HG02678 (cell line): ENCODE data around the gene TRUB2.
"Not testable (repeated sequence)": the region's sequence is repeated elsewhere in the genome, so short reads cannot be mapped to it uniquely, and the experiment has no call there.

Experiments used
- ATAC-seq: cut with Tn5 transposase; IDR thresholded peaks from one replicate; pipeline ENCODE4 v1.9.1; 2021; ENCODE audit warnings: mild to moderate bottlenecking, moderate library complexity; ENCODE audit not compliant: unreplicated experiment

TRUB2 gene

DNA sequence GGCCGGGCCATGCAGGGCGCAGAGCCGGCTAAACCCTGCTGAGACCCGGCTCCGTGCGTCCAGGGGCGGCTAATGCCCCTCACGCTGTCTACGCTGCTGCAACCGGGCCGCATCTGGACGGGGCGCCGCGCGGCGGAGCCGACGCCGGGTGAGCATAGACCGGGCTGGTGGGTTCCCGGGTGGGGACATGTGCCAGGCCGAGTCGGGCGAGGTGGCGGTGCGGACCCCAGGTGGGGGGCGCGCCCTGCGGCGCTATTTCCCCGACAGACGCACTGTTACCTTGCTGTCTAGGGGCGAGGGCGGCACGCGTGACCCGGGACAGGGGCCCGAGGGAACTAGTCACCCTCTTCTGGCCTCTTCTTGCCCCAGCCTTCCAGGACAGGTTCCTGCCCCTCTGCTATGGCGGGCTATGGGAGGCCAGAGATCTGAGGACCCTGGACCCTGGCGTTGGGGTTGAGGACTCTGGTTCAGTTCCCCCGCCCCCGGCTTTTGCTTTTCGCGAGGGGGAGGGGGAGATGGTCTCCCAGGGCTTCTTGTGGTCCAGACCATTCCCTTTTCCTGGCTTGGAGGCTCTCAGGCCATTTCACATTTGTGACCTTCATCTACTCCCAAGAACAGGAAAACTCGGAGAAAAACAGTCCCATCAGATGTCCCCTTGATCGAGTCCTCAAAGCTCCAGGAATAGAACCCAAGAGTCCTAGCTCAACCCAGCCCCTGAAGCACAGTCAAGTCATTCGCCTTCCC, 18.6 kb upstream of the TRUB2 start:
- ATAC-seq = no peak

DNA sequence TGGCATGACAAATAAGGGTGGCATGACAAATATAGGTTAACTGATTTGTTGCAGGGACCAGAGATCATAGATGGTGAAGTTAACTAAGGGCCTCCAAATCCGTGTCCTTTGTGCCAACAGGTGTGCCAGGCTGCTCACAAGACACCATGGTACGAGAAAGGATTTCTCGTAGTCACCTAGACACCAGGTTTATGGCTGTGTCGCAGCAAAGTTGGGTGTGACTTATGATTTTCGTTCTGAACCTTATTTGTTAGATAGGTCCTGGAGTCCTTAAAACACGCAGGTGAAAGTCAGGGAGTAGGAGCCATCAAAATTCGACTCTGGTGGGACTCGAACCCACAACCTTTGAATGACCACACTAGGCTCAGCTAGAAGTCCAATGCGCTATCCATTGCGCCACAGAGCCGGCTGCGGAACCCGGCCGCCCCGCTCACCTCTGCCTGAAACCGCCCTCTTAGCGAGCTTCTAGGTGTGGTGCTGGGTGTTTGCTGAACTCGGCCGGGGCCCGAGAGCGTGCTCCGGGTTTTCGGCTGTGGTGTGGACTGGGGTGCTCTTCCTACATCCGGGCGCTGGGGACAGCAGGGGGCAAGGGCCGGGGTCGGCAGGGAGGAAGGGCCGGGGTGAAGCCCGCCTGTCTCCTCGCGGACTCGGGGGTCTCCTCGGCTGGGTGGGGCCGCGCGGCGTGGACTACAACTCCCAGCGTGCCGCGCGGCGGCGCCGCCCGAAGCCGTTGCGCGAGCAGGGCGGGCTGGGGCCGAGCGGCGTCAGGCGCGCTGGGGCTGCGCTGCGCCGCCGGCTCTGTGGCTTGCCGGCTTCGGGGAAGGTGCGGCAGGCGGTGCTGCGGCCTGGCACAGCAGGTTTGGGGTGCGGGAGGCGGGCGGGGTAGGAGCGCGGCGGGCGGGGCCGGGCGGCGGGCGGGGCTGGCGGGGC, 17.8 kb upstream of the TRUB2 start, which contains the start of gene SLC27A4:
Gene SLC27A4, plus strand, starts transcription at position 767 of the 930 bp plus-strand sequence. CDS start 2,606 bp downstream, outside the sequence.
- ATAC-seq = peak; percentile 83

DNA sequence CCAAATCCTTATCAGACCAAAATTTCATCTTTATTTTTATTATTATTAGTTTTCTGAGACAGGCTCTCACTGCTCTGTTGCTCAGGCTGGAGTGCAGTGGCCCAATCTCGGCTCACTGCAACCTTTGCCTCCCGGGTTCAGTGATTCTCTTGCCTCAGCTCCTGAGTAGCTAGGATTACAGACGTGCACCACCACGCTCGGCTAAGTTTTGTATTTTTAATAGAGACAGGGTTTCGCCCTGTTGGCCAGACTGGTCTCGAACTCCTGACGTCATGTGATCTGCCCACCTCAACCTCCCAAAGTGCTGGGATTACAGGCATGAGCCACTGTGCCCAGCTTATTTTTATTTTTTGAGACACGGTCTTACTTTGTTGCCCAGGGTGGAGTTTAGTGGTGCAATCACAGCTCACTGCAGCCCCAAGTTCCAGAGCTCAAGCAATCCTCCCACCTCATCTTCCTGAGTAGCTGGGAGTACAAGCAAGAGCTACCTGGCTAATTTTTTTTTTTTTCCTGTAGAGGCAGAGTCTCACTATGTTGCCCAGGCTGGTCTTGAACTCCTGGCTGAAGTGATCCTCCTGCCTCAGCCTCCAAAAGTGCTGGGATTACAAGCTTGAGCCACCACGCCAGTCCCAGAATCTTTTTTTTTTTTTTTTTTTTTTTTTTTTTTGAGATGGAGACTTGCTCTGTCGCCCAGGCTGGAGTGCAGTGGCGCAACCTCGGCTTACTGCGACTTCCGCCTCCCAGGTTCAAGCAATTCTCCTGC, 16.8 kb upstream of the TRUB2 start:
- ATAC-seq = not testable (repeated sequence)

DNA sequence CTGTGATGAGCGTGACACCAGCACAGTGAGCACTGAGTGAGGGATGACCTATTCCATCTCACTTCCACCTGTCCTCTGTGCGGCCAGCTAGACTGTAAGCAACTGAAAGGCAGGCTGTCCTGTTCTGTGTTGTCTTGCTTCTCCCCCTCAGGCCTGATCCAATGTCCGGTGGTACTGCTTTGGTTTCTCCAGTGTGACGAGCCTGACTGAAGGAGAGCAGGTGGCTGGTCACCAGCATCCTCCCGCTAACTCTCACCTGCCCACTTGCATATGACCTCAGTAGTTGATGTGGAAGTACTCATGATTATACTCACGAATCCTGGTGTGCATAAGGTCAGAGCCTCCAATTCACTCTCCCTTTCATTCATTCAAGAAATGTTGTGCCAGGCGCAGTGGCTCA, 15.7 kb upstream of the TRUB2 start:
- ATAC-seq = no peak

DNA sequence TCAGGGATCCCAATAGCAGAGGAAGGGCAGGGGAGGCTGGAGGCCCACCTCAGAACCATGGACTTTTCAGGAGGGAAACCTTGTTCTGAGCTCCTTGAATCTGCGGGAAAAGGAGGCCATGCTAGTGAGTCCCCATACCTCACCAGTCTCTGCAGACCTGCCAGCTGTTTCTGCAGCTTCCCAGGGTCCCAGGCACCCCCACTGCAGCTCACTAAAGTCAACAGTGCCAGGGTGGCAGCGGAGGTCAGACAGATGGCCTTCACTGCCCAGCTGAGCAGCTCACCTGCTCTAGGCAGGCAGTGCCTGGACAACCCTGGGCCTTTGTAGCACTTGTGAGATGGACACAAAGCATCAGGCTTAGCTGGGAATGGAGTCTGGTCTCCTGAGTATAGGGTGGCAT, 13.7 kb upstream of the TRUB2 start:
- no peak for ATAC-seq

DNA sequence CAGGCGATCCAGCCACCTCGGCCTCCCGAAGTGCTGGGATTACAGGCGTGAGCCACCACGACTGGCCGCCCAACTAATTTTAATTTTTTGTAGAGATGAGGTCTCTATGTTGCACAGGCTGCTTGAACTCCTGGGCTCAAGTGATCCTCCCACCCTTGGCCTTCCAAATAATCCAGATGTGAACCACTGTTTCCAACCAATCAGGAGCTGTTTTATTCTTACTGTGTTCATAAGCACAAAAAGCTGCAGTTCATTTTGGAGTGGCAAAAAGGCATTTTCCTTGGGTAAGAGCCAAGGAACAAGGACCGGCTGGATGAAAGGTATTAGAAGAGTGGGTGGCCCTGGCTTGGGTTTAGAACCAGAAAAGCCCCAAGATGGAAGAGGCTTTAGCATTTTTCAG, 12.9 kb upstream of the TRUB2 start:
- ATAC-seq = no peak

DNA sequence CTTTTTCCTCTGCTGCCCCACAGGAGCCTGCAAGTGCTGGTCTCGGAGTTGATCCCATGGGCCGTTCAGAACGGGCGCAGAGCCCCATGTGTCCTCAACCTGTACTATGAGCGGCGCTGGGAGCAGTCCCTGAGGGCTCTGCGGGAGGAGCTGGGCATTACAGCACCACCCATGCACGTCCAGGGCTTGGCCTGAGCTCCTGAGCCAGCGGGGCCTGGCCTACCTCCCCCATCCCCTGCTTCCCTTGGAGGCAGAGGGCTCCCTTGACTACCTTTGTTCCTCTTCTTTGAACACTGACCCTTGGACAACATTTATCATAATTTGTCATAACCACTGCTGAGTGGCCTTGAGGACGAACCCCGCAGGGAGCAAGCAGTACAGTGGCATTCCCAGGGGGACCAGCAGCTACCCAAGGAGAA, 11.2 kb upstream of the TRUB2 start:
- no peak for ATAC-seq

DNA sequence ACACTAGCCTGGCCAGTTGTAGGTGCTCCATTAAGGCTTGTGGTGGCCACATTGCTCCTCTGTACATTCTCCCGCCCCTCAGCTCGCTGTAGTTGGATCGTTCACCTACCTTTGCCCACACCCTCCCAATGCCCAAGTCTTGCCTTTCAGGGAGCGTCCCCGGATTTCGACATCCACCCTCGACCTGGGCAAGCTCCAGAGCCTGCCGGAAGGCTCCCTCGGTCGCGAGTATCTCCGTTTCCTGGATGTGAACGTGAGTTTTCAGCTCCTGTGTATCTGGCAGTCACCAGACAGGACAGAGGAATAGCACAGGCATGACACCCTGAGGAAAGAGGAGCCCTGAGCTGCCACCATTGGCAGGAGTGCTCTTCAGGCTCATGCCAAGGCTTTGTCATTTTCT, 3.4 kb upstream of the TRUB2 start:
- ATAC-seq = no peak

DNA sequence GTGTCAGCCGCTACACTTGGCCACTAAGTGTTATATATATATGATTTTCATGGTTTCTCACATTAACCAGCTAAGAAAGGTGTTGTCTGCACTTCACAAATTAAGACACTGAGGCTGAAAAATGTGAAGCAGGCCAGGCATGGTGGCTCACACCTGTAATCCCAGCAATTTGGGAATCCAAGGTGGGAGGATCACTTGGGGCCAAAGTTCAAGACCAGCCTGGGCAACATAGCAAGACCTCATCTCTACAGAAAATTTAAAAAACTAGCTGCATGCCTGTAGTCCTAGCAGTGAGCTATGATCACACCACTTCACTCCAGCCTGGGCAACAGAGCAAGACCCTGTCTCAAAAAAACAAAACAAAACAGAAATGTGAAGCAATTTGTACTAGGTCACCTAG, 2.2 kb upstream of the TRUB2 start:
- no peak for ATAC-seq

DNA sequence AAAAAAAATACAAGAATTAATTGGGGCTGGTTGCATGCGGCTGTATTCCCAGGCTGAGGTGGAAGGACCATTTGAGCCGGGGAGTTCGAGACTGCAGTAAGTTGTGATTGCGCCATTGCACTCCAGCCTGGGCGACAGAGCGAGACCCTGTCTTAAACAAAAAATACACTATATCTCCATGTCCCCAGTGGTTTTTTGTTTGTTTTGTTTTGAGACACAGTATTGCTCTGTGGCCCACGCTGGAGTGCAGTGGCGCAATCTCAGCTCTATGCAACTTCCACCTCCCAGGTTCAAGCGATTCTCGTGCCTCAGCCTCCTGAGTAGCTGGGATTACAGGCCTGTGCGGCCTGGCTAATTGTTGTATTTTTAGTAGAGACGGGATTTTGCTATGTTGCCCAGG, 1.5 kb upstream of the TRUB2 start:
- ATAC-seq = no peak

DNA sequence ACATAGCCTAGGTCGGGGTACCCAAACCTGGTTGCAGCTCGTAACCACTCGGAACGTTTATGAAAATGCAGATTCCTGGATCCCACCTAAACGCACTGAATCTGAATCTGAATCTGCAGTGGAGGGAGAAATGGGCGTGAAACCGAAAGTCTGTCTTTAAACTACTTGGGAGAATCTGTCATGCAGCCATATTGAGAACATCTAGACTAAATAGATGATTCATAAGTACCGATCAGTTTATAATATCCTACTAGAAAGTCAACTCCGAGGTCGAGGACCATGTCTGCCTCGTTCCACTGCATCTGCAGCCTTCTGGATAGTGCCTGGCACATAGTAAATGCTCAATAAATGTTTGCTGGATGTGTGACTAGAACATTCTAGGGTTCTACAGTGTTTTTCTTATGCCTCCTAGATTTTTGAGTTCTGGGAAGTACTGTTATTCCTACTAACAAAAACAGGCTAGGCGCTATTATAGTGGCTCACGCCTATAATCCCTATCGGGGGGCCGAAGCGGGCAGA, 1.0 kb upstream of the TRUB2 start:
- ATAC-seq = no peak

DNA sequence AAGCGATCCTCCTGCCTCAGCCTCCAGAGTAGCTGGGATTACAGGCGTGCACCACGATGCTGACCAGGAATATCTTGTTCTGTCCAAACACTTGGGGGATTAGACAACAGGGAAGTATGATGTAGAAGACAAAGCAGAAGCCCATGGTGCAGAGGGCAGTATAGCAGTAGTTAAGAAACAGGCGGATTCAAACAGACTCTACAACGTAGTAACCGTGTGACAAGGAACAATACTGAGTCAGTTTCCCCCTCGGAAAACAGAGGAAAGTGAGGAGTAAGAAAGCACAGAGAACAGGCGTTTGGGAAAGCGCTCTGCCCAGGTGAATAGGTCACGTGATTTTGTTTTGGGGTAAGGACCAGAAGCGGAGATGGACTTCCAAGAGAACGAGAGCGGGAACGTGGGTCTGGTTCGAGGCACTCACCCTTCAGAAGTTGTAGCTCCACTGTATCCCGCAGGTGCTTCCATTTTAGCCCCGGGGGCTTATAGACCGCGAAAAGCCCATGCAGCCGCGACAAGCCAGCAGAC, 306 bp downstream of the TRUB2 start:
- ATAC-seq = peak; percentile 10

DNA sequence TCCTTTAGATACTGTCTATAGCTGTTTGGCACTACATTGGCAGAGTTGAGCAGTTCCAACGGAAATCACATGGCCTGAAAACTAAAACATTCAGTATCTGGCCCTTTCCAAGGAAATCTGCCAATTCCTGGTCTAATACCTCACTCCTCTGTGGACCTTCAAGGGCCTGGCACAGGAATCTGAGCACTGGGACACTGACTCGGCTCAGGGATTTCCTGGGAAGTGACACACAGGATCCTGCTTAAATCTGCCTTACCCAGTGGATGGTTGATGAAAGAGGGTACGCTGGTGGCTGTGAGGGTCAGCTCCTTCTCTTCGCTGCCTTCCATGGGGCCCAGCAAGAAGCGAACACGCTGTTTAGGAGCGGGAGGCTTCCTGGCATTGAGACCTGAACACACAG, 904 bp downstream of the TRUB2 start:
- no peak for ATAC-seq

DNA sequence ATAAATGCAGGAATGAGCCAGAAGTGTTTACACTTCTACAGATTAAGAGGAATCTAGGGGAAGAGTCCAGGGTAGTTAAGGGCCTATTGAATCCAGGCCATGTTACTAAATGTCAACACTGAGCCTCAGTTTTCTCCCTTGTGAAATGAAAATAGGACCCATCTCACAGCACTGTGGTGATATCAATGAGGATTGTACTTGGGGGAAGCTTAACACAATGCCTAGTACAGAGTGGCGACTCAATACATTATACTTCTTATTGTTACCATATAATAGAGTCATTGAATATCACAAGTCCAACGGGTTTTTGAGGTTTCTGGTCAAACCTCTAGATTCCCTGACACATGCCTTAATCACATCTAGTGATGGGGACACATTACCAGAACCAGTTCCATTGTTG, 4.6 kb downstream of the TRUB2 start:
- no peak for ATAC-seq

DNA sequence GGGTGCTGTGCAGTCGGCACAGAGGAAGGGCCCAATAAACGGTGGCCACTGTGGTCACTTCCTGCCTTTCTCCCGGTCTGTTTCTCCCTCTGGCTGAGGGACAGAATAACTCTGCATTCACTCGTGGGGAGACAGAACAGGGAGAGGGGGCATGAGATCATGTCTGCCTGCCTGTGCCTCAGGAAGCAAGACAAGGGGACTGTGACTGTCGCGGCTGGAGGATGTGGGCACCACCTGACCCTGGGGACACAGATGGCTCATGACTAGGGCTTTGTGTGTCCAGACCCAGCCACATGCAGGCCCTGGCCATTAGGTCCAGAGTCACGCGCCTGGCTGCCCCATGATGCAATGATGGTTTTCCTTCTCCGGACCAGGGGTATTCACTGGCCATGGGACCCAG, 5.8 kb downstream of the TRUB2 start:
- no peak for ATAC-seq

DNA sequence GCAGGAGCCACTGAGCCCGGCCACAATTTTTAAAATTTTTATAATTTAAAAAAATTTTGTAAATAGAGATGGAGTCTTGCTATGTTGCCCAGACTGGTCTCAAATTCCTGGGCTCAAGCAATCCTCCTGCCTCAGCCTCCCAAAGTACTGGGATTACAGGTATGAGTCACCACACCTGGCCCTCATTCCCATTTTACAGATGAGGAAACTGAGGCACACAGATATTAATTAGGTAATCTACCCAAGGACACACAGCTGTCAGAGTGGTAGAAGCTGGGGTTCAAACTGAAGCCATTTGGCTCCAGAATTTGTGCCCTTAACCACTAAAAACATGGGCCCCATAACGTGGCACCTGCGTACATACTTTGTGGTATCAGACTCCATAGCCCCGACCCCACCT, 7.5 kb downstream of the TRUB2 start:
- no peak for ATAC-seq

DNA sequence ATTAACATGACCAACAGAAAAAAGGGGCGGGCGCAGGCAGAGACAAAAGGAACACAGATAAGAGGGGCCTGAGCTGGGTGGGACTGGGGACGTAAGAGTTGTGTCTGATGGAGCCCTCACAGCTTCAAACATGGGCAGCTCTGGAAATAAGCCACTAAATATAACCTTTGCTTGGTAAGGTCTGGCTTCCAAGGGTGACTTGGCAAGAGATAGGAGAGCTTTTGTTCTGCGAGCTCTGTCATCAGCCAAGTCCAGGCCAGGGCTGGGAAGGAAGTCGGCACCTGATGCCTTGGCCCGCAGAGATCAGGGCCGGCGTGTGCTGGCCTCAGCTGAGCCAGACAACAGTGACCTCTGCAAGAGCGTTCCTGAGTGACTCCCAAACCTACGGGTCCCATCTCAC, 11.8 kb downstream of the TRUB2 start:
- ATAC-seq = no peak

DNA sequence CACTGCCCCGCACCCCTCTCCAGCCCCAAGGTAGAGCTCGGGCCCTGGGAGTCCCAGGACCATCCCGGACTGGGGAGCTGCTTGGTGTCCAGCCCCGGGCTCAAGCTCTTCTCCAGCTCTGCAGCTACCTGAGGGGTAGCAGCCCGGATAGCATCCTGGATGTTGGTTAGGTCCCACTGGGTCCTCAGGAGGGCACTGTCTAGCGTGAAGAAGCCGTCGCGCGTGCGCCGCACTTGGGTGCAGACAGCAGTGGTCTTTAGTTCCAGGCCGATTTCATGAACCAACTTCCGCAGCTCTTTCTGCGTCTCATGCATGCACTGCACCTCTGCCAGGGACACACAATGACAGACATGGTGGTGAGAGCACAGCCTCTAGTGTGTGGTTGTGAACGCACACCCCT, 12.7 kb downstream of the TRUB2 start:
- ATAC-seq = no peak

DNA sequence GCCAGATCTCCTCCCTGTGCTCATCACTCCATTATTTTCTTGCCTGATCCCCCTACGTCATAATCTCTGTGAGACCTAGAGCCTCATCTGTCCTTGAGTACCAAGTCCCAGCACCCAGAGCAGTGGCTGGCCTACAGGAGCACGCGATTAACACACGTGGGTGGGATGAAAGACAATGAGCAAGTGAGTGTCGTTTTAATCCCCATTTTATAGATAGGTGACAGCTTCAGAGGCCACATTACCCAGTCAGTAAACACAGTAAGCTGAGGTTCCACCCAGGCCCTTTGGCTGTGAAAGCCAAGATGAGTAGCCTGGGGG, 17.3 kb downstream of the TRUB2 start:
- ATAC-seq = no peak

DNA sequence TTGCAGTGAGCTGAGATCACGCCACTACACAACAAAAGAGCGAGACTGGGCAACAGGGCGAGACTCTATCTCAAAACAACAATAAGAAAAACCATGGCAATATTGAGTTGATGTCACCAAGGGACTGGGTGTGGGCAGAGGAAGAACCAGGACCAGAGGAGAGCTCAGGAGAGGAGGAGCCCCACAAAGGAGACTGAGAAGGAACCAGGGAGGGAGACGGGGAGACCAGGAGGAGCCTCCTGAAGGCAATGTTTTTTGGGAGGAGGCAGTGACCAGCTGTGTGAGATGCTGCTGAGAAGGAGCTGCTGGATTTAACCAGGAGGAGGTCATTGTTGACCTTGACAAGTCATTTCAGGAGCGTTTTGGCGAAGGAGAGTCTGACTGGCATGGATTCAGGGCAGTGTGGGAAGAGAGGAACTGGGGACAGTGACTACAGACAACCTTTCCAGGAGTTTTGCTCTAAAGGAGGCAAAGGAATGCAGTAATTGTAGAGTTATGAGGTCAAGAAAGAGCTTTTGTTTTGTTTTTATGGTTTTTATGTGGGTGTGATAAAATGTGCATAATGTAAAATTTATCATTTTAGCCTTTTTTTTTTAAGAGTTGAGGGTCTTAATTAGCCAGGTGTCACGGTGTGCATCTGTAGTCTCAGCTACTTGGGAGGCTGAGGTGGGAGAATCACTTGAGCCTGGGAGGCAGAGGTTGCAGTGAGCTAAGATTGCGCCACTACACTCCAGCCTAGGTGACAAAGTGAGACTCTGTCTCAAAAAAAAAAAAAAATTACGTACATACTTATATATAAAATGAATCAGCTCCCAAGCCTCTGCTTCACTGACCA, 17.9 kb downstream of the TRUB2 start:
- no peak for ATAC-seq
